Putamen (tissue), 1 donor: ENCODE results near the gene ARF1.
A peak's percentile ranks its signal among the peaks of the same experiment; 100 is the strongest.

Experiments
- DNase-seq: peaks from one replicate; pipeline ENCODE4 v3.0.0-alpha.2; 2016; ENCODE audit warnings: low spot score

Gene ARF1

DNA sequence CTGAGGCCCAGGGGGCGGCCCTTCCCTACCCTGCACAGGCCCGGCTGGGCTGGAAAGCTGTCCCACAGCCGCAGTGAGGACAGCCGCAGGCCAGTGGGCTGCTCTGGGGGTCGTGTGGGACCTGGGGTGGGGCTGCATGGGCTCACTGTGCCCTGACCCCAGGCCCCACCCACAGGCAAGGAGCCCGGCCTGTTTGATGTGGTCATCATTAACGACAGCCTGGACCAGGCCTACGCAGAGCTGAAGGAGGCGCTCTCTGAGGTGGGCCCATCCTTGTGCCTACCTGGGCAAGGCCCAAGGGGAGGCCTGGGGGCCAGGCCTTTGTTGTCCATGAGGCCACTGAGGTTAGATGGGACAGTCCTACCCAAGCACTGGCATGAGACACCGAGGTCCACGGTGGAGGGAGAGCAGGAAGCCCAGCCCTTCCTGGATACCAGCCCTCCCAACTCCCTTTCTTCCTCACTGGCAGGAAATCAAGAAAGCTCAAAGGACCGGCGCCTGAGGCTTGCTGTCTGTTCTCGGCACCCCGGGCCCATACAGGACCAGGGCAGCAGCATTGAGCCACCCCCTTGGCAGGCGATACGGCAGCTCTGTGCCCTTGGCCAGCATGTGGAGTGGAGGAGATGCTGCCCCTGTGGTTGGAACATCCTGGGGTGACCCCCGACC lies 65.8 kb downstream of the ARF1 start:
- peak; percentile 38 for DNase-seq
